SJSA1 (cell line): Measurements from ENCODE around the gene SLC9B2. TPM values are rescaled to one million over a fixed set of nuclear protein-coding genes. Genes with fewer than 3 reads are reported as not detected.
"Not testable (repeated sequence)": the region's sequence is repeated elsewhere in the genome, so short reads cannot be mapped to it uniquely, and the experiment has no call there.

Experiments used
- DNase-seq, 2 experiments: peaks; one replicate each; pipeline ENCODE4 v3.0.0-alpha.2; 2015 to 2020; ENCODE audit warnings: low spot score in 2 of 2, low read depth in 1 of 2
- H3K27ac ChIP-seq: fragments of 250-450 bp; sonication (Bioruptor Pico); 2 replicates; pipeline ENCODE4 v1.5.1; 2020; ENCODE audit warnings: mild to moderate bottlenecking, moderate library complexity
- H3K27me3 ChIP-seq: fragments of 250-450 bp; sonication (Bioruptor Pico); replicated peaks from 2 replicates; pipeline ENCODE4 v1.5.1; 2020; ENCODE audit warnings: mild to moderate bottlenecking, moderate library complexity
- H3K36me3 ChIP-seq: fragments of 250-450 bp; sonication (Bioruptor Pico); 2 replicates; pipeline ENCODE4 v1.5.1; 2020; ENCODE audit warnings: mild to moderate bottlenecking
- H3K4me1 ChIP-seq: fragments of 250-450 bp; sonication (Bioruptor Pico); replicated peaks from 2 replicates; pipeline ENCODE4 v1.6.1; 2021; ENCODE audit warnings: mild to moderate bottlenecking
- H3K4me3 ChIP-seq: fragments of 250-450 bp; sonication (Bioruptor Pico); 2 replicates; pipeline ENCODE4 v1.5.1; 2020; ENCODE audit warnings: mild to moderate bottlenecking
- H3K9me3 ChIP-seq: fragments of 250-450 bp; sonication (Bioruptor Pico); replicated peaks from 2 replicates; pipeline ENCODE4 v1.5.1; 2020; ENCODE audit warnings: mild to moderate bottlenecking
- total RNA-seq: library from RNA; depleted of rRNA; stranded (reverse); fragments of >200 nt; shearing (Covaris generic); gene quantifications from 2 replicates; pipeline ENCODE4 v1.2.3, GENCODE V29; 2014

SLC9B2 gene
- total RNA-seq, 1 experiment from 2014 or later: 28.5 TPM

GRCh38 chr4:103021120-103021519, 55.4 kb downstream of the SLC9B2 start:
- Histone ChIP-seq H3K4me1 (peaks cover 6% of the 10 kb centered on the region), H3K27me3 (no peaks in the 10 kb centered on the region), H3K27ac (no peak overlapping the region), H3K36me3 (peaks cover 2% of the 10 kb centered on the region; the same call in 1 of the 2 replicates), H3K4me3 (no peak overlapping the region), H3K9me3 (no peaks in the 10 kb centered on the region)
- DNase-seq: no peak

DNA sequence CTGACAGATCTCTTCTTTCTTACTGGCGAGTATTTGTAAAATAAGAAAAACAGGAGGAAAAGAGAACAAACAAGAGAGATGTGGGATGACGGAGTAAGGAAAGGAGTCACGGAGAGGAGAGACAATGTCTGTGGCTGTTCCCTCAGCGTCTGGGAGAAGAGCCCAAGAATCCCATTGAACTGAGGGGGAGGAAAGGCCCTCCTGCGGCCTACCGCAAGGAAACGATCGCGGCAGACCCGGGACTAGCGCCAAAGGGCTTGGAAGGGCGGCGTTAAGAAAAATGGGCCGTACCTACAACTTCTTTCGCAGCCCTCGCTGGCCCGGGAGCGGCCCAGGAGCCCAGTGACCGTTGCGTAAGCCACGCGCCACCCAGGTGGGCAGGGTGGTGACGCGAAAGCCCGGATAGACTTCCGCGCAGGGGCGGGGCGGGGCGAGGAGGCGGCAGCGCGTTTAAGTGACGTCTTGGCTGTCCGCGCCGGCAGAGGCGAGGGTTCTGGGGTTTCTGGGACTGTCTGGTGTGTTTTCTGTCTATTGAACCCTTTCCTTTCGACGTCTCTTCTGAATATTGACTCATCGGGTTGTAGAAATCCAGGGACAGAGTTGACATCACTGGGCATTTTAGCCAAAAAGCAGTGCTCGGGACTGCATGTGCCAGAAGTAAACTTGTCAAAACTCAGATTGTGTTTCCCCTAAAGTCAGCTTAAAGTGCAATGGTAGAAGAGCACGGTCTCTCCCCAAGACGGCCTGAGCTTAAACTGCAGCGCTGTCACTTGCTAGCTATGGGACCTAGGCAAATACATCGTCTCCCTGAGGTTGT, 57.0 kb downstream of the SLC9B2 start, which contains the start of gene SLC9B1:
TSS of gene SLC9B1 (minus strand) at position 398 of the 817 bp plus-strand sequence. CDS start 27,994 bp downstream, outside the sequence.
- Histone ChIP-seq H3K27ac (peak within 1 kb of the TSS; percentile 75), H3K36me3 (no peaks in the 10 kb centered on the region), H3K27me3 (no peaks in the 10 kb centered on the region), H3K4me1 (peaks cover 6% of the 10 kb centered on the region), H3K4me3 (peak within 1 kb of the TSS; percentile 30), H3K9me3 (no peaks in the 10 kb centered on the region)
- DNase-seq: peak; percentile 96 to 97

GRCh38 chr4:103018391-103019307, 57.9 kb downstream of the SLC9B2 start:
- DNase-seq: no peak
- H3K27ac ChIP-seq: peak overlapping the region; percentile 75
- H3K27me3 ChIP-seq: no peaks in the 10 kb centered on the region
- no peaks in the 10 kb centered on the region for H3K36me3 ChIP-seq
- H3K4me3 ChIP-seq: peak overlapping the region; percentile 30
- H3K4me1 ChIP-seq: peaks cover 6% of the 10 kb centered on the region
- H3K9me3 ChIP-seq: no peaks in the 10 kb centered on the region

- Histone ChIP-seq H3K36me3 (no peaks in the 10 kb centered on the region), H3K4me1 (no peaks in the 10 kb centered on the region), H3K27ac (no peak overlapping the region), H3K27me3 (no peaks in the 10 kb centered on the region), H3K4me3 (no peak overlapping the region), H3K9me3 (no peaks in the 10 kb centered on the region)
- no peak for DNase-seq
These were observed 64.0 kb downstream of the SLC9B2 start for GRCh38 chr4:103012551-103012950.

GRCh38 chr4:103012060-103012459, 64.5 kb downstream of the SLC9B2 start:
- Histone ChIP-seq H3K4me3 (no peak overlapping the region), H3K27ac (no peak overlapping the region), H3K27me3 (no peaks in the 10 kb centered on the region), H3K36me3 (no peaks in the 10 kb centered on the region), H3K4me1 (no peaks in the 10 kb centered on the region), H3K9me3 (no peaks in the 10 kb centered on the region)
- DNase-seq: no peak

- no peak for DNase-seq
- no peaks in the 10 kb centered on the region for H3K36me3 ChIP-seq
- H3K27ac ChIP-seq: no peak overlapping the region
- no peaks in the 10 kb centered on the region for H3K27me3 ChIP-seq
- no peaks in the 10 kb centered on the region for H3K4me1 ChIP-seq
- no peak overlapping the region for H3K4me3 ChIP-seq
- H3K9me3 ChIP-seq: no peaks in the 10 kb centered on the region
These were observed 65.1 kb downstream of the SLC9B2 start for GRCh38 chr4:103011378-103012025.

GRCh38 chr4:103010804-103011203, 65.8 kb downstream of the SLC9B2 start:
- DNase-seq: no peak
- Histone ChIP-seq H3K4me1 (no peaks in the 10 kb centered on the region), H3K9me3 (no peaks in the 10 kb centered on the region), H3K4me3 (no peak overlapping the region), H3K27ac (no peak overlapping the region), H3K36me3 (no peaks in the 10 kb centered on the region), H3K27me3 (no peaks in the 10 kb centered on the region; the same call in 1 of the 2 replicates)

GRCh38 chr4:103008875-103009729, 67.5 kb downstream of the SLC9B2 start:
- Histone ChIP-seq H3K4me3 (no peak overlapping the region), H3K27me3 (no peaks in the 10 kb centered on the region; the same call in 1 of the 2 replicates), H3K9me3 (no peaks in the 10 kb centered on the region), H3K36me3 (no peaks in the 10 kb centered on the region), H3K4me1 (no peaks in the 10 kb centered on the region), H3K27ac (no peak overlapping the region)
- peak in 1 of 2 experiments; percentile 33 for DNase-seq

DNA sequence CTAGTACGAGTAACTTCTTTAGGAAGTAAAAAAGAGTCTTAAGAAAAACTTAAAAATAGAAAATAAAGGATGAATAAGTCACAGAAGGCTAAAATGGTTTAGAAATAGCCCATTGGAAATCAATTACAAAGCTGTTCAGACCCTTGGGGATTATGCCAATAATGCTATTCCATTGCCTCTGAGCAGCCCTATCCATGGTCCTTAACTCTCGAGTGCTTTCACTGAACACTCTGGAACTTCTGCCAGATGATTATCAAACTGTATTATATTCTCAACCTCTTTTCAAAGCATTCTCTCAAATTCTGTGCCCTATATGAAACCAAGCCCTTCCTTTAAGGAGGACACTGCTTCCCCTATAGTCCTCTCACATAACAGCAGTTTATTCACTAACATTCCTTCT, 74.0 kb downstream of the SLC9B2 start:
- Histone ChIP-seq H3K4me3 (no peak overlapping the region), H3K27ac (no peak overlapping the region), H3K36me3 (no peaks in the 10 kb centered on the region), H3K4me1 (no peaks in the 10 kb centered on the region), H3K27me3 (no peaks in the 10 kb centered on the region; the same call in 1 of the 2 replicates), H3K9me3 (no peaks in the 10 kb centered on the region)
- no peak for DNase-seq

GRCh38 chr4:102994803-102995202, 81.8 kb downstream of the SLC9B2 start:
- no peaks in the 10 kb centered on the region for H3K4me1 ChIP-seq
- no peak for DNase-seq
- peaks cover 5% of the 10 kb centered on the region; the same call in 1 of the 2 replicates for H3K27me3 ChIP-seq

DNA sequence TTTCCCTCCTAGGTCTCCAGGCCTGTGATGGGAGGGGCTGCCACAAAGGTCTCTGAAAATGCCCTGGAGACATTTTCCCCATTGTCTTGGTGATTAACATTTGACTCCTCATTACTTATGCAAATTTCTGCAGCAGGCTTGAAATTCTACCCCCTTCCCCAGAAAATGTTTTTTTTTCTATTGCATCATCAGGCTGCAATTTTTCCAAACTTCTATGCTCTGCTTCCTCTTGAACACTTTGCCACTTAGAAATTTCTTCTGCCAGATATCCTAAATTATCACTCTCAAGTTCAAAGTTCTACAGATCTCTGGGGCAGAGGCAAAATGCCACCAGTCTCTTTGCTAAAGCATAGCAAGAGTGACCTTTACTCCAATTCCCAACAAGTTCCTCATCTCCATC, 82.6 kb downstream of the SLC9B2 start:
- DNase-seq, H3K36me3 ChIP-seq, H3K4me3 ChIP-seq, H3K4me1 ChIP-seq, H3K9me3 ChIP-seq, H3K27me3 ChIP-seq, H3K27ac ChIP-seq: not testable (repeated sequence)

More at GRCh38 chr4:102994803-102995202, 81.8 kb downstream of the SLC9B2 start:
- Histone ChIP-seq H3K9me3 (no peaks in the 10 kb centered on the region), H3K27ac (no peak overlapping the region), H3K4me3 (no peak overlapping the region), H3K36me3 (no peaks in the 10 kb centered on the region)

DNA sequence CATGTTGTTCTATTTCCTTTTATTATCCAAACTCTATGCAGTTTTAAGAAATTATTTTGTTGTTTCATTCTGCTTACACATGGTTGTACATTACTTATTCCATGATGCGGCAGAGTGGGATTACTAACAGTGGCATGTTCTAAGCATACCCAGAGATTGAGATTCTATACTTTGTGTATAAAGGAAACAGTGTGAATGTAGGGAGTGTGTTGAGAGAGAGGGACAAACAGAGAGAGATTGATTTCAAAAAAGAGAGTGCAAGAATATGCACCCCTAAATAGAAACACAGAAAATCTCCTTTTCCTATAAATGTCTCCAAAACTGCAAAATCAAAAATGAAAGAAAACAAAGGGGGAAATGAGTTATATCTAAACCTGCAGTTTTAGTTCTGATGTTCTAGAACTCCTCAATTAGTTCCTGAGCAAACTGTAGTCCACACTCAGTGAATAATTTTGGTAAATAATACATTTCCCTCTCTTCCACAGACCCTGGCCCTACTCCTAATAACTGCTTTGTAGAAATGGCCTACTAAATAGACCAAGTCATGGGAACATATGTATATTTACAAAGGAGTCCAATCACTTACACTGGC, 88.0 kb downstream of the SLC9B2 start:
- Histone ChIP-seq H3K4me3 (no peak overlapping the region), H3K27ac (no peak overlapping the region), H3K9me3 (no peaks in the 10 kb centered on the region), H3K36me3 (no peaks in the 10 kb centered on the region), H3K4me1 (no peaks in the 10 kb centered on the region), H3K27me3 (0 out of 2 replicates have a peak, but pooled peaks cover 5% of the 10 kb centered on the region)
- no peak for DNase-seq
